Type B pancreatic cell (in vitro differentiated cells): Measurements from ENCODE around the gene WDR48. TPM values are rescaled to one million over a fixed set of nuclear protein-coding genes. Genes with fewer than 3 reads are reported as not detected.

ENCODE experiments used
- DNase-seq: peaks from one replicate; pipeline ENCODE4 v3.0.0; 2021; ENCODE audit warnings: mixed read lengths; ENCODE audit not compliant: unreplicated experiment; ENCODE audit errors: extremely low spot score
- H3K27ac Mint-ChIP-seq: 2 replicates; pipeline ENCODE4 v1.8.0; 2021; ENCODE audit warnings: mild to moderate bottlenecking, mixed read lengths
- H3K27me3 Mint-ChIP-seq: 2 replicates; pipeline ENCODE4 v1.8.0; 2021; ENCODE audit warnings: mixed read lengths
- H3K36me3 Mint-ChIP-seq: 2 replicates; pipeline ENCODE4 v1.8.0; 2021; ENCODE audit warnings: mixed read lengths
- H3K4me1 Mint-ChIP-seq: one replicate; pipeline ENCODE4 v1.8.0; 2021; ENCODE audit warnings: mixed read lengths; ENCODE audit not compliant: unreplicated experiment
- H3K4me3 Mint-ChIP-seq: 2 replicates; pipeline ENCODE4 v1.8.0; 2021; ENCODE audit warnings: mild to moderate bottlenecking, mixed read lengths
- H3K9me3 Mint-ChIP-seq: 2 replicates; pipeline ENCODE4 v1.8.0; 2021; ENCODE audit warnings: mixed read lengths
- CTCF ChIP-seq: fragments of 200-600 bp; sonication (generic); conservative IDR thresholded peaks from 2 replicates; pipeline ENCODE4 v1.5.0; 2021; ENCODE audit warnings: antibody characterized with exemption, mild to moderate bottlenecking
- total RNA-seq: library from RNA; stranded (reverse); gene quantifications from 2 replicates; pipeline ENCODE4 v1.2.1, GENCODE V29; 2021; ENCODE audit warnings: low replicate concordance

The WDR48 gene
- total RNA-seq, 1 donor from 2014 or later: 61.4 TPM

DNA sequence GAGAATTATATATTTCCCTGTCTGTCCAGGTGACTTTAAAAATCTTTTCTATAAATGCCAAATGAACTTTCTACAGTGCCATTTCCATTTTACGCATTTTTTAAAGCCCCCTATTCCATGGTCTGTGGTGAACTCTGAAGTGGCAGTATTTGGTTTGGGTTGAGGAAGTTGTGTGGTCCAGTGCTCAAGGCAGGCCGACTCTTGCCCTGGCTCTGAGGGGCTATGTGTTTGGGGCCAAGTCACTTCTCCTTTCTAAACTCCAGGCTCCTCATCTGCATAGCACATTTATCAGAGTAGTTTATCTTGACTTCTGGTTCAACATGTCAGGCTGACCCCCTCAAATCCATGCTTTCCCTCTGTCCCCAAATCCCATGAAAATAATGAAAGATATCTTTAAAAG, 69.8 kb downstream of the WDR48 start:
- Mint-ChIP-seq H3K27ac (no peak overlapping the region), H3K4me3 (no peak overlapping the region), H3K27me3 (no peaks in the 10 kb centered on the region), H3K36me3 (no peaks in the 10 kb centered on the region), H3K4me1 (peaks cover 8% of the 10 kb centered on the region), H3K9me3 (no peaks in the 10 kb centered on the region)
- no peak for TF ChIP-seq CTCF
- DNase-seq: no peak

- Mint-ChIP-seq H3K27me3 (no peaks in the 10 kb centered on the region), H3K4me1 (peaks cover 17% of the 10 kb centered on the region), H3K9me3 (no peaks in the 10 kb centered on the region), H3K36me3 (no peaks in the 10 kb centered on the region), H3K4me3 (no peak overlapping the region), H3K27ac (no peak overlapping the region)
- TF ChIP-seq CTCF: no peak
- no peak for DNase-seq
Observed at GRCh38 chr3:39122813-39123212, 71.0 kb downstream of the WDR48 start.

- no peak for DNase-seq
- Mint-ChIP-seq H3K4me3 (peak overlapping the region; percentile 50), H3K4me1 (peaks cover 20% of the 10 kb centered on the region), H3K27ac (peak overlapping the region; percentile 87), H3K9me3 (no peaks in the 10 kb centered on the region), H3K27me3 (no peaks in the 10 kb centered on the region), H3K36me3 (no peaks in the 10 kb centered on the region)
- peak; percentile 27 for TF ChIP-seq CTCF
Observed at GRCh38 chr3:39124876-39125840, 73.3 kb downstream of the WDR48 start.

- no peaks in the 10 kb centered on the region for H3K36me3 Mint-ChIP-seq
- H3K9me3 Mint-ChIP-seq: no peaks in the 10 kb centered on the region
- TF ChIP-seq CTCF: no peak
- peak overlapping the region; percentile 87 for H3K27ac Mint-ChIP-seq
- peaks cover 26% of the 10 kb centered on the region for H3K4me1 Mint-ChIP-seq
- H3K27me3 Mint-ChIP-seq: no peaks in the 10 kb centered on the region
- peak overlapping the region; percentile 50 for H3K4me3 Mint-ChIP-seq
- no peak for DNase-seq
Observed at GRCh38 chr3:39125841-39126500, 74.2 kb downstream of the WDR48 start.

DNA sequence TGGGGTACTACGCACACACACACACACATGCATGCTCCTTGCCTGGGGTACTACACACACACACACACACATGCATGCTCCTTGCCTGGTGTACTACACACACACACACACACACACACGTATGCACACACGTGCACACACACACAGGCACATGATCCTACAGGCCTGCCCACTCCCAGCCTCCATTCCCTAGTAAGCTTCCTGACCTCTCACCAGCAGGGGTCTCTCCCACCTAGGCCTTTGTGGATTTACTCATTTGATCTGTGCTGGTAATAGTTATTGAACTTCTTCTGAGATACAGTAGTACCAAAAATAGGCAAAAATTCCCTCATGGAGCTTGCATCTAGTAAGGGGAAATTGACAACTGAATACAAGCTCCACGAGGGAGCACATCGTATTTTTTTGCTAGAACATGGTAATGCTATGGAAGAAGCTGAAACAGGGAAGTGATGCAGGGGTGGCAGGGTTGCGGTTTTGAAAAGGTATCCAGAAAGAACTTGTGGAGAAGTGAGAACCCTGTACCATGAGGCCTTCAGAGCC, 74.8 kb downstream of the WDR48 start:
- H3K27ac Mint-ChIP-seq: peak overlapping the region; percentile 87
- H3K36me3 Mint-ChIP-seq: no peaks in the 10 kb centered on the region
- H3K4me1 Mint-ChIP-seq: peaks cover 31% of the 10 kb centered on the region
- H3K4me3 Mint-ChIP-seq: no peak overlapping the region
- H3K9me3 Mint-ChIP-seq: no peaks in the 10 kb centered on the region
- TF ChIP-seq CTCF: peak; percentile 69
- no peak for DNase-seq
- H3K27me3 Mint-ChIP-seq: no peaks in the 10 kb centered on the region
